SK-N-SH (cell line): Measurements from ENCODE around the gene TUBB1. TPM values are rescaled to one million over a fixed set of nuclear protein-coding genes. Genes with fewer than 3 reads are reported as not detected.

ENCODE experiments used
- CTCF ChIA-PET: fragments of 300-600, 350-600 bp; formaldehyde crosslinking; extraction: SDS; loops from one replicate; lab custom pipeline; 2021; lab: Yijun Ruan, JAX
- POLR2A ChIA-PET: fragments of 350-600 bp; sonication (Branson Sonifier 250); formaldehyde crosslinking; extraction: SDS; loops from one replicate; lab custom pipeline; 2020; ENCODE audit warnings: antibody characterized with exemption, inconsistent platforms; lab: Yijun Ruan, JAX
- DNase-seq: peaks from one replicate; pipeline ENCODE4 v3.0.0; 2012
- H2AFZ ChIP-seq: fragments of 200-600 bp; sonication (generic); 2 replicates; pipeline ENCODE4 v1.8.1; 2016; ENCODE audit warnings: antibody characterized with exemption, mild to moderate bottlenecking, low read depth
- H3F3A ChIP-seq: fragments of 200-600 bp; sonication (generic); replicated peaks from 2 replicates; pipeline ENCODE3; 2016; ENCODE audit warnings: antibody characterized with exemption, mild to moderate bottlenecking; ENCODE audit not compliant: insufficient read depth
- H3K27ac ChIP-seq, 2 experiments: fragments of 200-500 bp in 1 of 2; fragments of 200-600 bp in 1 of 2; sonication (Bioruptor generic) in 1 of 2; sonication (generic), shearing (Covaris generic) in 1 of 2; 2 replicates each; pipeline versions ENCODE4 v1.5.1 to v1.6.1; 2014 to 2016; ENCODE audit warnings: low read depth in 2 of 2, inconsistent platforms in 1 of 2, low read length in 1 of 2, mild to moderate bottlenecking in 1 of 2, mixed read lengths in 1 of 2
- H3K27me3 ChIP-seq: fragments of 200-600 bp; sonication (generic), shearing (Covaris generic); 2 replicates; pipeline ENCODE4 v1.6.1; 2016; ENCODE audit warnings: mixed run types; ENCODE audit not compliant: insufficient read depth
- H3K36me3 ChIP-seq, 2 experiments: fragments of 200-500 bp in 1 of 2; fragments of 200-600 bp in 1 of 2; sonication (Bioruptor generic) in 1 of 2; sonication (generic) in 1 of 2; replicated peaks in 1 of 2; 2 replicates each; pipeline versions ENCODE3 to v1.5.1; 2014 to 2016; ENCODE audit warnings: low read length in 1 of 2, mild to moderate bottlenecking in 1 of 2; ENCODE audit not compliant: insufficient read depth in 2 of 2, control insufficient read depth in 1 of 2
- H3K4me1 ChIP-seq, 2 experiments: fragments of 200-500 bp in 1 of 2; fragments of 200-600 bp in 1 of 2; sonication (Bioruptor generic) in 1 of 2; sonication (generic), shearing (Covaris generic) in 1 of 2; 2 replicates each; pipeline versions ENCODE4 v1.5.1 to v1.6.1; 2014 to 2016; ENCODE audit warnings: low read depth in 1 of 2, low read length in 1 of 2, mixed run types in 1 of 2; ENCODE audit not compliant: insufficient read depth in 2 of 2, control insufficient read depth in 1 of 2
- H3K4me2 ChIP-seq: fragments of 200-600 bp; sonication (generic), shearing (Covaris generic); 2 replicates; pipeline ENCODE4 v1.6.1; 2017; ENCODE audit warnings: mixed run types
- H3K4me3 ChIP-seq, 2 experiments: fragments of 200-500 bp in 1 of 2; fragments of 200-600 bp in 1 of 2; sonication (Bioruptor generic) in 1 of 2; sonication (generic), shearing (Covaris generic) in 1 of 2; 2 replicates each; pipeline versions ENCODE4 v1.5.1 to v1.8.1; 2014 to 2016; ENCODE audit warnings: low read depth in 2 of 2, inconsistent platforms in 1 of 2, low read length in 1 of 2, mild to moderate bottlenecking in 1 of 2, mixed read lengths in 1 of 2, moderate library complexity in 1 of 2
- H3K79me2 ChIP-seq: fragments of 200-600 bp; sonication (generic); 2 replicates; pipeline ENCODE4 v1.8.1; 2017; ENCODE audit warnings: mild to moderate bottlenecking; ENCODE audit not compliant: insufficient read depth
- H3K9ac ChIP-seq: fragments of 200-600 bp; sonication (generic); 2 replicates; pipeline ENCODE4 v1.6.1; 2017; ENCODE audit warnings: mixed run types
- H3K9me2 ChIP-seq: fragments of 200-600 bp; sonication (generic); 2 replicates; pipeline ENCODE4 v1.6.1; 2017; ENCODE audit warnings: mixed run types
- H3K9me3 ChIP-seq: fragments of 200-600 bp; sonication (generic); 2 replicates; pipeline ENCODE4 v1.6.1; 2017; ENCODE audit warnings: mixed run types, mild to moderate bottlenecking, moderate library complexity
- H4K20me1 ChIP-seq: fragments of 200-600 bp; sonication (generic); 2 replicates; pipeline ENCODE4 v1.6.1; 2017; ENCODE audit warnings: mild to moderate bottlenecking, mixed run types; ENCODE audit not compliant: insufficient read depth
- CHD2 ChIP-seq: fragments of 150-350 bp; IDR thresholded peaks from 2 replicates; pipeline ENCODE4 v1.6.1; 2018; ENCODE audit warnings: low read length; ENCODE audit not compliant: partially characterized antibody
- FOXJ3 ChIP-seq: sonication (generic); formaldehyde crosslinking; IDR thresholded peaks from 2 replicates; pipeline ENCODE4 v1.5.1; 2020; ENCODE audit warnings: mild to moderate bottlenecking, missing genetic modification reagents
- FOXM1 ChIP-seq: IDR thresholded peaks from 2 replicates; pipeline ENCODE4 v1.4.0; 2012; ENCODE audit warnings: low read depth, mild to moderate bottlenecking
- MAX ChIP-seq: IDR thresholded peaks from 2 replicates; pipeline ENCODE4 v1.4.0; 2012; ENCODE audit warnings: low read depth
- MEF2A ChIP-seq: IDR thresholded peaks from 2 replicates; pipeline ENCODE4 v1.4.0; 2012; ENCODE audit warnings: low read depth, borderline replicate concordance
- NFIC ChIP-seq: IDR thresholded peaks from 2 replicates; pipeline ENCODE4 v1.4.0; 2012; ENCODE audit warnings: borderline replicate concordance
- REST ChIP-seq: IDR thresholded peaks from 2 replicates; pipeline ENCODE4 v1.6.1; 2012; ENCODE audit warnings: mild to moderate bottlenecking, low read depth, low read length, moderate library complexity
- RFX5 ChIP-seq: IDR thresholded peaks from 2 replicates; pipeline ENCODE4 v1.6.1; 2012; ENCODE audit warnings: mild to moderate bottlenecking, improper control_type of control experiment, low read length
- TCF12 ChIP-seq: IDR thresholded peaks from 2 replicates; pipeline ENCODE4 v1.4.0; 2012
- USF2 ChIP-seq: fragments of 150-350 bp; IDR thresholded peaks from 2 replicates; pipeline ENCODE4 v1.6.1; 2017; ENCODE audit warnings: antibody characterized with exemption, low read length, low read depth, borderline replicate concordance
- WGBS: methylation state at CpG from one replicate; pipeline ENCODE4 v1.1.6; 2017; ENCODE audit warnings: low lambda C conversion rate; 5-methylcytosine and 5-hydroxymethylcytosine counted together
- polyA plus RNA-seq, 3 experiments: library from polyadenylated mRNA; depleted of rRNA; stranded (reverse); fragments of >200 nt; gene quantifications; 2 replicates each; pipeline ENCODE4 v1.2.3, GENCODE V29; 2012

Gene TUBB1
- polyA plus RNA-seq, 1 of the 3 experiments (the other 2 are of a cell fraction): not detected

- 76% methylated on average over 4 of the region's 4 CpGs for WGBS
- H3K4me3 ChIP-seq: no peak overlapping the region
- no peaks in the 10 kb centered on the region for H3K36me3 ChIP-seq
- H4K20me1 ChIP-seq: no peaks in the 10 kb centered on the region
- no peak overlapping the region for H3K27ac ChIP-seq
- TF ChIP-seq RFX5 (no peak), USF2 (no peak), MAX (no peak), REST (no peak), FOXJ3 (CRISPR knock-in tag) (no peak), TCF12 (no peak), CHD2 (no peak), MEF2A (no peak), NFIC (no peak), FOXM1 (no peak)
- TF ChIP-seq, all 33 proteins: peak for 0
- ChIA-PET POLR2A (no interaction called here), CTCF (no interaction called here)
- Histone ChIP-seq H3K4me1 (peaks cover 0 to 2% of the 10 kb centered on the region in 2 experiments; a peak in 1 of 4 replicates), H3K9me3 (no peaks in the 10 kb centered on the region), H3K9me2 (no peaks in the 10 kb centered on the region), H3K9ac (no peak overlapping the region), H3K4me2 (no peak overlapping the region), H2AFZ (no peak overlapping the region), H3F3A (no peaks in the 10 kb centered on the region), H3K27me3 (no peaks in the 10 kb centered on the region; the same call in 1 of the 2 replicates), H3K79me2 (no peaks in the 10 kb centered on the region)
- no peak for DNase-seq
Observed at GRCh38 chr20:59075934-59076508, 56.8 kb downstream of the TUBB1 start.

Other genes starting within 250 kb of the TUBB1 start
- 1.2 and 1.5 TPM in 2 replicates for gene GNAS-AS1, start 168.5 kb upstream of the TUBB1 start, polyA plus RNA-seq (2012; rRNA removed)
- gene GNAS, start 166.7 kb upstream of the TUBB1 start, polyA plus RNA-seq (2012; rRNA removed): 1,011 and 1,562 TPM in 2 replicates
- 90.0 and 94.8 TPM in 2 replicates for gene NELFCD, start 38.2 kb upstream of the TUBB1 start, polyA plus RNA-seq (2012; rRNA removed)
- 0.03 and 0.05 TPM in 2 replicates for gene CTSZ, start 12.2 kb upstream of the TUBB1 start, polyA plus RNA-seq (2012; rRNA removed)
- gene ATP5F1E, start 12.9 kb downstream of the TUBB1 start, polyA plus RNA-seq (2012; rRNA removed): 48.0 and 60.8 TPM in 2 replicates
- 20.9 and 27.4 TPM in 2 replicates for gene PRELID3B, start 23.4 kb downstream of the TUBB1 start, polyA plus RNA-seq (2012; rRNA removed)
- not detected in 2 replicates for gene ZNF831, start 144.4 kb downstream of the TUBB1 start, polyA plus RNA-seq (2012; rRNA removed)